ENCODE results near the gene CYLD.

CYLD gene

DNA sequence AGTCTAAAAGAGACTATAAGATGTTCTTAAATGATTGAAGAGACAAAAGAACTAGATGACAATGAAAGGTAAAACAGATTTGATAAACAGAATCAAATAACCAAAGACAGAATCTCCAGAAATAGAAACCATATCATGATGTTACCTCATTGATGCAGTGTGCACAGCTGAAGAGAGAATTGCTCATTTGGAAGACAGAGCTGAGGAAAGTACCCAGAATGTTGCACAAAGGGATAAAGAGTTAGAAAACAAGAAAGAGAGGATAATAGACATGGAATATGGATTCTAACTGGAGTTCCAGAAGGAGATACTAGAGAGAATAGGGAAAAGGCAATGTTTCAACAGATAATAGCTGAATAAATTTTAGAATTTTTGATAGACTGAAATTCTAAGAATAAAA, 47.9 kb downstream of the CYLD start:
- no peak for DNase-seq

DNA sequence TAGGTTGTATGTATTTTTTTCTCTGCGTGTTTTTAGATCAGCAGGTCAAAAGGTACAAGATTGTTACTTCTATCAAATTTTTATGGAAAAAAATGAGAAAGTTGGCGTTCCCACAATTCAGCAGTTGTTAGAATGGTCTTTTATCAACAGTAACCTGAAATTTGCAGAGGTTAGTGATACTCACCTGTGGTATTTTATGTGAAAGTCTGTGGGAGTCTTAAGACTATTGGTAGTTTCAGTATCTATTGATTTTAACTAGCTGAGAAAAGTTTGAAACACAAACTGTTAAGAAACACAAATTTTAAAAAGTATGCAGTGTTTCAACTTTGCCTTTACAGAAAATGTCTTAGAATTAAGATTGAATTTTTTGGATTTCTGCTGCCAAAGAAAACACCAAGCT, 49.6 kb downstream of the CYLD start:
- no peak for DNase-seq

DNA sequence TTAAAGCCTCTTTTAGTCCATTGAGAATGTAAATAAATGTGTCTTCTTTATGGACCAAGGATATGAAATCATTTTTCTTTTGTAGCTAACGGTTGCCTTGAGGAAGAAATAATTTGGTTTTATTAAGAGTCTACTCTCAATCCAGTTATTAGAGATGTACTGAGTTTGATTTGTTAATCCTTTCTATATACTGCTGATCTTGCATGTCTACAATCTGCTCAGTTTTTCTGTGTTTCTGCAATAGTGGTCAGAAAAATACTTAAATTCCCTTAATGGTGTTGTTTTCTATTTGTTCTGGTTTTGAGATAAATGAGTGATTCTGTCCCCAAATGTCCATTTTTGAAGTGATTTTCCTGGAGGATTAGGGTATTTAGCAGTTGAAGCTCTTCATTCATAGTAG, 54.9 kb downstream of the CYLD start:
- no peak for DNase-seq

DNA sequence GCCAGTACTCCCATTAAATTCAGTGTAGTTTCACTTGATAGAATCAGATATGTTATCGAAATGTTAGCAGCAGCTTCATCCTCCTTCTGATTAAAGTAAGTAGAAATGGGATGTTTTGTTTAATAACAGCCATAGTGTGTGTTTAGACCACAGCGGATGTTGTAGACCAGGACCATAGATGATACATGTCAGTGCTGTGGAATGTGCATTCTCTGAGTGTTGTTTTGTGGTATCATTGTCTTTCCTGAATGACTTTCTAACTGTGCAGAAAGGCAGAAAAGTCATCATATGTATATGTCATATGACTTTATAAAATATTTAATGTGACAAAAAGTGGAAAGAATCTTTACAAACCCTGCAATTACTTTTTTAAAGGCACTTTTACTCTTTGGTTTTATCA, 55.6 kb downstream of the CYLD start:
- DNase-seq = no peak

DNA sequence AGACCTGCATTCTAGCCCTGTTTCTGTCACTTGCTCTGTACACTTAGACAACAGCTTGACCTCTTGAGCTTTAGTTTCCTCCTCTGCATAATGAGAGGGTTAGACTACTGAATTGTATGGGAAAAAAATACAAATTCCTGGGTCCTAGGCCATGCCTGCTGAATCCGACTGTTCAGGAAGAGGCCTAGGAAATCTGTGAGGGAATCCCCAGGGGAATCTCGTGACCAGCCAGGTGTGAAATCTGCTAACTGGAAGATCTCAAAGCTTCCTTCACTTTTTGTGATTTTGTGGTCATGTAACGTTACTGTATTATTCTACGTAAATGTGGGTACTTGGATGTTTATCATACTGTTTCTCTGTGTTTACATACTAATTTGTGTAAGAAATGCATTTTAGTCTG, 58.2 kb downstream of the CYLD start:
- no peak for DNase-seq

DNA sequence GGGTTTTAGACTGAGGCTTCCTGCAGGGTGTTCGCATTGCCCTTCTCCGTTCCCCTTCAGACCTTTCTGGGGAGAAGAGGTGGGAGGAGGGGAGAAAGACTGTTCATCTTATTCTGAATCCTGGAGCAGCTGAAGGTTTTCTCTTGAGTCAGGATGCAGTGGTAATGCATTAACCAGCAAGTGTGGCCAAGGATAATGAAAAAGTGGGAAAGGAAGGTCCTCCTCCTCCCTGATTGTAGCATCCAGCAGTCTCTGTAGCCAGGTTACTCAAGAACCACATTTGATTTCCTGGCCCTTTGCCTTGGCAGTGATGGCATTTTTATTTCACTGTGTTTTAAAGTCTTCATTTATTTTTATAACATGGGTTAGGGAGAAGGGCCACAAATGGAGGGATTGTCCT, 59.1 kb downstream of the CYLD start:
- no peak for DNase-seq

DNA sequence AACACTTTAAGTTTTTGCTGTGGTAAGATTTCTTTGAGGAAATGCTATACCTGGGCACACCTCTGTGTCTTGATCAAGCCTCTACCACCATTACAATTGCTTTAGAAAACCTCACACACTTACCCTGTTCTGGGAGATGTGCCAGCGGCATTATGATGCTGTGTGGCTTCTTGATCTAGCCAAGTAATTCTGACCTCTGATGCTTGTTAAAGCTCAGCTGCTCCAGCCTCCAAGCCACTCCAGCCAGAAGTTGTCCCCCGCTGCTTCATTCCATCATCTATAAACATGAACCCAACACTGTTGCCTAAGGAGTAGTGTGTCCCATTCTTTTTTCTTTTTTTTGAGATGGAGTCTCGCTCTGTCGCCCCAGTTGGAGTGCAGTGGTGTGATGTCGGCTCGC, 60.1 kb downstream of the CYLD start:
- no peak for DNase-seq

DNA sequence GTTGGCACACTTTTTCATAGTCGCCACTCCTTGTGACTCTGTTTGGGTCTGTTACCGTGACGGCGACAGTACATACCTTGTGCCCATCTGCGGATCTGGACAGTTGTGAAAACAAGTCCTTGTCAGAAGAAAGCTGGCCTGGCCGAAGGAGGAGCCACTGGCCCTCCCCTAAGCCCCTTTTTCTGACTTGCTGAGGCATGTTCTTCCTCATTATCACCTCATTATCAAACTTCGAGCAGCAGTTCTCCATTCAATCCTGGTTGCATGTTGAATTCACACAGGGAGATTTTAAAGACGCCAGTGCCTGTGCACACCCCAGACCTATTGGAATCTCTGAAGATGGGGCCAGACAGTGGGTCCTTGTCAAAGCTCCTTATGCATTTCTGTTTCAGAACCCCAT, 61.1 kb downstream of the CYLD start:
- DNase-seq = no peak

DNA sequence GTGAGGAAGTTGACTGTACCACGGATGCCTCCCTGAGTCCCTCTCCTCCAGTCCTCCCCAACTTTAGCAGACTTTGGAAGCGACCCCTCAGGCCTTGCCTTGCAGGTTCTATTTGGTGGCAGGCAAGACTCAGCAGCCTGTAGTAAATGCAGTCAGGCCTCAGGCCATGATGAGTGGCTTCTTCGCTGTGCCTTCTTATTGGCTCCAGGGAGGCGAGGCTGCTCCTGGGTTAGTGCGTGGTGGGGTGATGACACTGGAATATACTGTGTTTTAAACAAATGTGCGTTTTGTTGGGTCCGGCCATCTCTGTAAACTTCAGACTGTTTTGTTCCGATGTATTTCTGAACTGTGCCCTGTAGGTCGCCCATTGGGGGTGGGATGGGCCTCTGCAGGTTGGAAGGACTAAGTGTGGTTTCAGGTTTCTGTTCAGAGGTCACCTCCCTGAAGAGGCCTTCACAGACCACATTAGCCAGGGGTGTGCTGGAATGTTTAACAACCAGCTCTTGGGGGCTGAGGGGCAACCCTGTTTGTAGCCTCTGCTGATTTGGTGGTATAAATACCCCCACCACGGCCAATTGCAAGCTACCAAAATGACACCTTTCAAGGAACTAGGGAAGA, 62.5 kb downstream of the CYLD start:
- DNase-seq = no peak

DNA sequence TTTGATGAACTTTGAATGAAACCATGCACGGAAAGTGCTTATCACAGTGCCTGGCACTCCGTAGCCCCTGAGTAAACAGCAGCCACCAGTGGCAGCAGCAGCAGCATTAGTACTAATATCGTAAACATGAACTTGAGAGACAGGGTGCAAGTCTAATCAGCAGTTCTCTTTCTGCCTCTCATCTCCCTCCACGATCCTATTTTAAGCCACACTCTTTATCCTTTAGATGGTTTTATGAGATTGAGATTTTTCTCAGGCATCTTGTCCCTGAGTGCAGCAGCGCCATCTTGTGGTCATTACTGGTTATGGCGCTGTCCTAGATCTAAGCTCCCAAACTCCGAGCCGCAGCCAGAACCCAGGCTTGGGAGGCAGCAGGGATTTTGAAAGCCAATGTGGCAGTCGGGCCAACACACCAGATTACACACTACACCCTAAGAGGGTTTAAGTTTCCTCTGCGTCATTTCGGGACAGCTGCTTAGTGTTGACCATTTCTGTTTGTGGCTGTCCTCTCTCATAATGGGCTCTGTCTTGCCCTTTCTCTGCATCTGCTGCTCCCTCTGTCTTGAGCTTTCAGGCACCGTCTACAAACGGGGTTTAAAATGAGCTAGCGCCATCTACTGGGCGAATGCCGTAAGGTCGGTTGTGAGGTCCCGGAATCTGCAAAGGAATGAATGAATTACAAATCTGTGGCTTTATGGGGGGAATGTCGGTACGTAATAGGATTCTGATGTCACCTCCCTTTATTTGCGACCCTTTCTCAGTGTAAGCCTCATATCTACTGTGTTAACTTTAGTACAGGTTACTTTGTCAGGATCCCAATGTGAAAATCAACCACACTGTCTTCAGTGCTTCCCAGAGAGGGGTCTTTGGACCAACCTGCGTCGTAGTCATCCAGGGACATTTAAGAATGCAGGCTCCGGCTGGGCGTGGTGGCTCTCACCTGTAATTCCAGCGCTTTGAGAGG, 64.5 kb downstream of the CYLD start:
- peak; percentile 91 for DNase-seq

DNA sequence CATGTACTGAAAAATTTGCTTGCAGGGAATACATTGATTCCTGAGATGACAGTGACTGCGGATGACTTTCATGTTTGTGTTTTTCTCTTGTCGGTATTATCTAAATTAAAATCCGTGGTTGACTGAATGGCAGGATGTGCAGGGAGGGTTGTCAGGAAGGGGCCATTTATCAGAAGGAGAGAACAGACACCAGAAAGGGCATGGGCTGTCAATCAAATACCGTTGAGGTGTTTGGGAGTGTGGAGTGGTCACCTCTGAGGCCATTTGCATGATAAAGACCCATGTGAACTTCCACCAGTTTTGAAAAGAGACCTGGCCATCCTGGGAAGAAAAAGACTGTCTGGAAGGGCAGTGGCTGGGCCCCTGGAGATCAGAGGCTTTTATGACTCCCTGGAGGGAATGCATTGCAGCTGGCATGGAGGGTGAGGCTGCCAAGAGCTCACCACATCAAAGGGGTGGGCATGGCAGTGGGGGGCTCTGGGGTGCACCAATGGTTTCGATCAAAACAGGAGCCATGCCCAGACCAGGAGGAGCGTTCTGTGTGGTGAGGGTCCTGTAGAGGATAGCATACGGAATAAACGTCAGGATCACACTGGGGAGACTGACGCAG, 67.1 kb downstream of the CYLD start:
- DNase-seq = no peak

DNA sequence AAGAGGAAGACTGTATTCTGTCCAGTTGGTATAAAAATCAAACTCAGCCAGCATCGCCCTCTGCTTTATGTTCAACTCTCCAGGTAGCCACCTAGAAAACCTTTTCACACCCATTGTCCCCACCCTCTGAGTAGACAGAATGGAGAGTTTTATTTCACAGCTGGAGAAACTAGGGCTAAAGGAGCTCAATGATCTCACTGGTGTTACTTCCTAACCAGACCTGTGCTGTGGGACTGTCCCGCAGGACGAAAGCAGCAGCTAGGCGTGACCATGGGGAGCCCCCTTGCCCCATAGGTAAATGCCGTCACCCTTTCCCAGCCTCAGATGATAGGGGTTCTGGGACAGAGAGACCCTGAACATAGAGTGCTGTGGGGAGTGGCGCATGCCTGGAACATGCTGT, 67.7 kb downstream of the CYLD start:
- DNase-seq = no peak

DNA sequence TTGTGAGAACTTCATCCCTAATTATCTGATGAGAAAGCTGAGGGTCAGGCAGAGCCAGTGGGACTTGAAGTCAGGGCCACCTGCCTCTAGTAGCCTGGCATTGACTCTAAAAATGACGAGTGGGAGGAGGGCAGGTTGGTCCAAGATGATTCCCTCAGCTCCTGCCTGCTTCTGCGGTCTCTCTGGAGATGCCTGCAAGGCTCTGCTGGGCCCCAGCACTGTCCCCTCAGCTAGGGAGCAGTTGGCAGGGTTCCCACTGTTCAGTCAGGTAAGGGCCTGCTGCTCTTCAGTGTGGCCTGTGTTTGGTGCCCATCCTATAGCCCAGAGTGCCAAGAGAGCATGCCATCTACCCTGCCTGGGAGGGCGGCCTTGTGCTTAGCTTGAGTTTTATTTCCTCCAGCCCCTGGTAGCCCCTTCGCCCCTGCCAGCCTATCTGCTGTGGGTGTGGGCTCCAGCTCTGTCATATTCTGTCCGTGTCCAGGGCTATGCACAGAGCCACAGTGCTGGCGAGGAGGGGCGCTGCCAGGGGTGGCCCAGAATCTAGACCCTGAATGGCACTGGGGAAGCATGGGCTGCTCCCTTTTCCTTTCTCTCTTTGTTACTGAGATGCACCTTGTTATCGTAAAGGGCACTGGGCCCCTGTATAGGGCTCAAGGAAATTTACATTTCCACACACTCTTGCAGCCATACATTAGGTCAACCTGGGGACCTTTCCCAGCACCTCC, 68.5 kb downstream of the CYLD start:
- DNase-seq = no peak

DNA sequence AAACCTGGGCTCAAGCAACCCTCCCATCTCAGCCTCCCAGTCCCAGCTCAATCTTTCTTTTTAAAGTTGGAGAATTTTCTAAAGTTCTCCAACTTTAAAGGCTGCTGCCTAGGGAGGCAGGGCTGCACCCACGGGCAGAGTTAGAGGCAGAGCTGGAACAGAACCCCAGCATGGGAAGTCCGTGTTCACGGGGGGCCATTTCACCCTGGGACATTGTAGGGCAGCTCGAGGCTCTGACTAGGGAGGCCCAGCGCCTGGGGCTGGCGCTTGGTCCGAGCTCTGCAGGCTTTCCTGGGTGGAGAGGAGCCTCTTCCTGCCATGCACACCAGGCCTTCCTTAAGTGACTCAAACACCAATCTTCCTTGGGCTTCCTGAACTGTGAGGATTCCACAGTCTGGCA, 70.2 kb downstream of the CYLD start:
- no peak for DNase-seq

DNA sequence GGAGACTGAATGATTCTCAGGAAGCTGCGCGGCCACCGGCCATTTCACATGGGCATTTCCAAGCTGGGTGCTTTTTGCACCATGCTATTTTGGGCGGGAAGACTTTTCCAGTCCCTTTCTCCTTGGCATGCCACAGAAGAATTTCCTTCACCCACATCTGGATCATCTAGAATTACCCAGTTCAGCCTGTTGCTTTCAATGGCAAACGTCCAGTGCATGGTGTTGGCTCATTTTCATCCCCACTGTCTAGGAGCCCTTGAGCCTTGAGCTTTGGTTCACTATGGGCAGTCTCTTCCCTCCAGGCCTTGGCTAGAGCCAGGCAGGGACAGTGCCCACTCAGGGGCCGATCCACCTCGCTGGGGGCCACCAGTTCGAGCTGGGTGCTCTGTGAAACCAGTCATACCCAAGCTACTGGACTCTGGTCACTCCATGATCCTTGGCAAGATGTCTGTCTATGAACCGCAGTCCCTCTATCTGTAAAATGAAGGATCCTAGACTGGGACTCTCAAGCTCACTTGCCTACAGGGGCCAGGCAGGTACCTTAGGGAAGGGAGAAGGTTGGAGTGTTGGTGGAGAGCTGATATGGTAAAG, 71.1 kb downstream of the CYLD start:
- DNase-seq = no peak

DNA sequence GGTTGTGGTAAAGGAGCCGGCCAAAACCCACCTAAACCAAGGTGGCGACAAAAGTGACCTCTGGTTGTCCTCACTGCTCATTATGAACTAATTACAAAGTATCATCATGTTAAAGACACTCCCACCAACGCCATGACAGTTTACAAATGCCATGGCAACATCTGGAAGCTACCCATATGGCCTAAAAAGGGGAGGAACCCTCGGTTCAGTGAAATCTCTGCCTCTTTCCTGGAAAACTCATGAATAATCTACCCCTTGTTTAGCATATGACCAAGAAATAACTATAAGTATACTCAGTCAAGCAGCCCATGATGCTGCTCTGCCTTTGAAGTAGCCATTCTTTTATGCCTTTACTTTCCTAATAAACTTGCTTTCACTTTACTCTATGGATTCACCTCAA, 72.2 kb downstream of the CYLD start:
- DNase-seq = no peak

DNA sequence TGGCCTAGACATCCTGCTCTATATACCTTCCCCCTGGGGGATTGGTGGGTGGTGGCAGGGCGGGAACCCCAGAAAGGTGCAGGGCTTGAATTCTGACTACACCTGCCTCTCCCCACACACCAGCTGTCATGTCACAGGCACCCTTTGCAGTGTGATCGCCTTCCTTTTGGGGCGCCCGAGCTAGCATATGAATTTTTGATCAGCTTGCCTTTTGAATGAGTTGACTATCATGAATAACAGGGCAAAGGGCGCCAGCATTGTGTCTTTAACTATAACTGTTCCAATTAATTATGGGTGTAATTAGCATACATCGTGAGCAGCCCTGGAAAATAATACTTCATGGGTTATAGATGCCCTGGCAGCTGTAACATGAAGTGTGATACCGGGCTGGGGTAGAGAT, 72.7 kb downstream of the CYLD start:
- no peak for DNase-seq

DNA sequence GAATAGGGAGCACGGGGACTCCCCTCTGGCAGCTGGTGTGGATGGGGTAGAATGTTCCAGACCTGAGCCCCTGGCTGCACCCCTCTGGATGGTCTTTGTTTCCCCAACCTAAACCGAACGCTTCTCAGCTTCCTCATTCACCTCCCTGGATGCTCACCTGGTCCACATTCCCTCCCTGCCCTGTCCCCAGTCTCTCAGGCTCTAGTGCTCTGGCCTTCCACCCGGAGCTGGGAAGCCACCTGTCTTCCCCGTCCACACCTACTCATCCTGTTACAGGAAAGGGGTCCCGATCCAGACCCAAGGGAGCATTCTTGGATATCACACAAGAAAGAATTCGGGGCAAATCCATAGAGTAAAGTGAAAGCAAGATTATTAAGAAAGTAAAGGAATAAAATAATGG, 73.5 kb downstream of the CYLD start:
- no peak for DNase-seq

DNA sequence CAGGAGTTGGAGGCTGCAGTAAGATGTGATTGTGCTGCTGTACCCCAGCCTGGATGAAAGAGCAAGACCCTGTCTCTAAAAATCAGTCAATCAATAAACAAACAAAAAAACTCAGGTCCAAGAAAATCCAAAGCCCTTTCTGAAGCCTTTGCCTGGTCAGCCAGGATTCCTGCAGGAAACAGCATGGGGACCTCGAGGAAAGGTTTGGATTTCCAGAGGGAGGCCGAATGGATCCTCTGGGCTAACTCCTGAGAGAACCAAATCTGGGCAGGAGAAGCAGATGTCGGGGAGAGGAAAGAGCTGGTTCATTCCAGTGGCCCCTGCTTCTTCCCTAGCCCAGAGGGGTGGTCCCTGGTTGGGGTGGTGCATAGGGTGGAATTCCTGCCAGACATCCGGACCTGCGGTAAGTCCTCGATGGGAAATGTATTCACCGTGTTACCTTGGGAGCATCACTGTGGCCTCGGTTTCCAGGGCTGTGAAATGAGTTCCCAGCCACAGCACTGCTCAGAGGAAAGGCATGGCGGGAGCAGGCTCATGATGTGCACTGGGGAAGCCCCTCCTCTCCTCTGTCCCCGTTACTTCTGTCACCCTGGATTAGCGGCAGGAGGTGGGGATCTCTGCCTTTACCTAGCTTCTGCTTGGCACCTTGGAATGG, 75.1 kb downstream of the CYLD start:
- DNase-seq = no peak

DNA sequence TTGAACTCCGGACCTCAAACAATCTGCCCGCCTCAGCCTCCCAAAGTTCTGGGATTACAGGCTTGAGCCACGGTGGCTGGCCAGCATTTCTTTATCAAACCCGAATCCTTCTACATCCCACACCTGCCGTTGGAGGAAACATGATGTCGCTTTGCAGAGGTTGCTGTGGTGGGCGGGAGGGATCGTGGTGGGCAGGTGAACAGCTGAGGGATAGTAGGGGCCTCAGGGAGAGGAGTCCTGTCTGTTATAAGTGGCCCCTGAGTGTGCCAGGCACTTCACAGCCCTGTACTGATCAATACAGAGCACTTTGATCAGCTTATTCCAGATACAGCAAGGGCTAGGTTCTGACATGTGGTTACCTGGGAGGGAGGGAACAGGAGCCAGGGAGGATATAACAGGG, 76.5 kb downstream of the CYLD start:
- DNase-seq = no peak

DNA sequence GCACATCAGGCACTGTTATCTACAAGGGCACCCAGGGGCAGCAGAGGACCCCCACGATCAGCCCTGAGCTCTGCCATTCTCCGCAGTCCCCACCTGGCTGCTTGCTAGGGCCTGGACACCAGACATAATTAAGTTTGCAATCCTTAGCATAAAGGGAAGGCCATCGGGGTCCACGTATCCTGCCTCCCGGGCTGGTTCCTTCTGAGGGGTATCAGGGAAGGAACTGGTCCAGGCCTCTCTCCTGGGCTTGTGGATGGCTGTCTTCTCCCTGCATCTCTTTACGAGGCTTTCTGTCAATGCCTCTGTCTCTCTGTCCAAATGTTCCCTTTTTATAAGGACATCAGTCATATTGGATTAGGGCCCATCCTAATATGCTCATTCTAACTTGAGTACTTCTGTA, 77.8 kb downstream of the CYLD start:
- DNase-seq = no peak

DNA sequence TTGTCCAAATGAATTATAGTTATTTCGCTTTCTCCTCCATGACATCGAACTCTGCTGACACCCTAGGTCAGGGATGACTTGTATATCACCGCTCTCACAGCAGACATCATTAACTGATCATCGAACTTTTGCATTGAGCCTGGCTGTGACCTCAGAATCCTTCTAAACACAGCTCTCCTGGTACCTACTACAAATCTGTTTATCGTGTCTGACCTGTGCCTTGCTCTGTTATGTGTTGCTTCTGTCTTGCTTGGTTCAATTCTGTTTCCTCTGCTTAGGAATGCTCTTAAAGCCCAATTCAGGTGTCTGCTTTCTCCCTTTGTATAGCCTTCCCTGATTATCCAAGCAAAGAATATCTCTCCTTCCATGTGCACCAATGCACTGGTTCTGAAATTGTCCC, 78.3 kb downstream of the CYLD start:
- DNase-seq = no peak

DNA sequence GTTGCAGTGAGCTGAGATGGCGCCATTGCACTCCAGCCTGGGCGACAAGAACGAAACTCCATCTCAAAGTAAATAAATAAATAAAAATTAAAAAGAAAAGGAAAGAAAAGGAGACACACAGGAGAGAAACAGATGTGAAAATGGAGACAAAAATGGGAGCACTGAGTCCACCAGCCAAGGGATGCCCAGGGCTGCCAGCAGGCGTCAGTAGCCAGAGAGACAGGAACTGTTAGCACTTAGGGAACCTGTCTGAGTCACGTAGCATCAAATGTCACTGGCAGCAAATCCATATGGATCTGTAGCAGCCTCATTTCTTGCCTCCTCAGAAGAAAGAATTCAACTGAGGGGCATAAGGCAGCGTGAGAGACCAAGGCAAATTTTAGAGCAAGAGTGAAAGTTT, 79.7 kb downstream of the CYLD start:
- DNase-seq = no peak
